Mesendoderm (in vitro differentiated cells): Measurements from ENCODE around the gene SCN9A.

Experiments
- DNase-seq: peaks from one replicate; pipeline ENCODE4 v3.0.0; 2013
- H2AK5ac ChIP-seq: 2 replicates; pipeline ENCODE4 v1.6.1; 2013; ENCODE audit warnings: low read length, inconsistent platforms
- H2BK120ac ChIP-seq: 2 replicates; pipeline ENCODE4 v1.6.1; 2013; ENCODE audit warnings: low read depth, mild to moderate bottlenecking, low read length, moderate library complexity, mixed read lengths
- H2BK15ac ChIP-seq: replicated peaks from 2 replicates; pipeline ENCODE4 v1.6.1; 2013; ENCODE audit warnings: low read depth, mild to moderate bottlenecking, moderate library complexity
- H2BK5ac ChIP-seq: 2 replicates; pipeline ENCODE4 v1.6.1; 2013; ENCODE audit warnings: low read length, inconsistent platforms
- H3K18ac ChIP-seq: 2 replicates; pipeline ENCODE4 v1.6.1; 2013; ENCODE audit warnings: mild to moderate bottlenecking, low read length, mixed read lengths
- H3K23ac ChIP-seq: one replicate; pipeline ENCODE4 v1.6.1; 2013; ENCODE audit warnings: low read length
- H3K27ac ChIP-seq: 2 replicates; pipeline ENCODE4 v1.5.1; 2013; ENCODE audit warnings: low read depth, mild to moderate bottlenecking, inconsistent platforms, low read length, moderate library complexity
- H3K27me3 ChIP-seq: 2 replicates; pipeline ENCODE4 v1.6.1; 2013; ENCODE audit warnings: low read length, control low read depth, mild to moderate bottlenecking, inconsistent platforms; ENCODE audit not compliant: insufficient read depth, poor library complexity
- H3K36me3 ChIP-seq: 2 replicates; pipeline ENCODE4 v1.6.1; 2013; ENCODE audit warnings: low read length, inconsistent platforms; ENCODE audit not compliant: control insufficient read depth, insufficient read depth
- H3K4ac ChIP-seq: one replicate; pipeline ENCODE4 v1.6.1; 2013; ENCODE audit warnings: low read depth, mild to moderate bottlenecking, low read length, moderate library complexity
- H3K4me1 ChIP-seq: 2 replicates; pipeline ENCODE4 v1.6.1; 2013; ENCODE audit warnings: low read depth, low read length, inconsistent platforms; ENCODE audit not compliant: control insufficient read depth
- H3K4me2 ChIP-seq: 2 replicates; pipeline ENCODE4 v1.6.1; 2013; ENCODE audit warnings: low read length
- H3K4me3 ChIP-seq: 2 replicates; pipeline ENCODE4 v1.5.1; 2013; ENCODE audit warnings: mild to moderate bottlenecking, low read length
- H3K56ac ChIP-seq: one replicate; pipeline ENCODE4 v1.6.1; 2013; ENCODE audit warnings: low read length
- H3K79me1 ChIP-seq: 2 replicates; pipeline ENCODE4 v1.6.1; 2013; ENCODE audit warnings: low read length, inconsistent platforms
- H3K79me2 ChIP-seq: 2 replicates; pipeline ENCODE4 v1.6.1; 2013; ENCODE audit warnings: mild to moderate bottlenecking, low read length; ENCODE audit not compliant: control insufficient read depth, insufficient read depth
- H3K9ac ChIP-seq: 2 replicates; pipeline ENCODE4 v1.6.1; 2013; ENCODE audit warnings: low read length, inconsistent platforms
- H4K5ac ChIP-seq: one replicate; pipeline ENCODE4 v1.6.1; 2013; ENCODE audit warnings: low read length
- H4K8ac ChIP-seq: one replicate; pipeline ENCODE4 v1.6.1; 2013; ENCODE audit warnings: low read depth, mild to moderate bottlenecking, control low read depth, low read length, moderate library complexity
- WGBS: extraction: QIAGEN DNeasy Blood & Tissue Kit; methylation state at CpG from one replicate; pipeline ENCODE4 v1.1.7; 2013; ENCODE audit warnings: low lambda C conversion rate, missing lambda C conversion rate; ENCODE audit not compliant: insufficient coverage; ENCODE audit errors: extremely low coverage; 5-methylcytosine and 5-hydroxymethylcytosine counted together

SCN9A gene

GRCh38 chr2:166382448-166382847 lies 6.7 kb upstream of the SCN9A start:
- H3K23ac ChIP-seq, result no peak overlapping the region
- H3K18ac ChIP-seq, result no peak overlapping the region
- H3K36me3 ChIP-seq, result no peaks in the 10 kb centered on the region
- no peaks in the 10 kb centered on the region for H3K27me3 ChIP-seq
- H2BK5ac ChIP-seq, result no peak overlapping the region
- H4K5ac ChIP-seq, result no peak overlapping the region
- no peaks in the 10 kb centered on the region for H3K79me2 ChIP-seq
- WGBS, result no CpG with 5 or more reads among the region's 3 CpGs
- H3K4me2 ChIP-seq, result no peak overlapping the region
- no peak overlapping the region for H3K4me3 ChIP-seq
- no peak overlapping the region for H3K4ac ChIP-seq
- H3K56ac ChIP-seq, result no peak overlapping the region
- H3K27ac ChIP-seq, result no peak overlapping the region
- H2AK5ac ChIP-seq, result no peak overlapping the region
- H2BK15ac ChIP-seq, result no peak overlapping the region
- H3K9ac ChIP-seq, result no peak overlapping the region
- H3K79me1 ChIP-seq, result no peaks in the 10 kb centered on the region
- no peak overlapping the region for H2BK120ac ChIP-seq
- H4K8ac ChIP-seq, result no peak overlapping the region
- DNase-seq, result no peak
- no peaks in the 10 kb centered on the region for H3K4me1 ChIP-seq

DNA sequence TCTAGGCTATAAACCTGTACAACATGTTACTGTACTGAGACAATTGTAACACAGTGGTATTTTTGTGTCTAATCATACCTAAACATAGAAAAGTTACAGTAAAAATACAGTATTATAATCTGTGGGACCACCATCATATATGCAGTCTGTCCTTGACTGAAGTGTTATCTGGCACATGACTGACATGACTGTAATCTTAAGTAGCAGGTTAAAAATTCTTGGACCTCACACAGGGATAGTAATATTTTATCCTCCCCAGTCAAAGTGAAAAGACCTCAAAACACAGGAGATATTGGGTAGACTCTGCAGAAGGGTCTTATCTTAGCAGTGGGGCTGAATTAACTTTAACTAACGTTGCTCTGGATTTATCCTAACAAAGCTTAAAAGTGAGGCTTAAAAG lies 4.9 kb upstream of the SCN9A start:
- no peak for DNase-seq
- H4K8ac ChIP-seq, result no peak overlapping the region
- no peak overlapping the region for H3K4ac ChIP-seq
- no peak overlapping the region for H3K56ac ChIP-seq
- H2BK120ac ChIP-seq, result no peak overlapping the region
- WGBS, result no CpG with 5 or more reads among the region's 1 CpG
- H2BK5ac ChIP-seq, result no peak overlapping the region
- no peak overlapping the region for H3K18ac ChIP-seq
- H3K27me3 ChIP-seq, result no peaks in the 10 kb centered on the region
- H3K79me1 ChIP-seq, result no peaks in the 10 kb centered on the region
- H2BK15ac ChIP-seq, result no peak overlapping the region
- no peak overlapping the region for H3K9ac ChIP-seq
- no peak overlapping the region for H3K4me3 ChIP-seq
- no peak overlapping the region for H2AK5ac ChIP-seq
- no peaks in the 10 kb centered on the region for H3K36me3 ChIP-seq
- H4K5ac ChIP-seq, result no peak overlapping the region
- no peaks in the 10 kb centered on the region for H3K79me2 ChIP-seq
- no peaks in the 10 kb centered on the region for H3K4me1 ChIP-seq
- no peak overlapping the region for H3K4me2 ChIP-seq
- H3K23ac ChIP-seq, result no peak overlapping the region
- H3K27ac ChIP-seq, result no peak overlapping the region

GRCh38 chr2:166376873-166377272 lies 1.1 kb upstream of the SCN9A start:
- H3K79me2 ChIP-seq, result no peaks in the 10 kb centered on the region
- no peak overlapping the region for H2BK15ac ChIP-seq
- H3K27ac ChIP-seq, result no peak overlapping the region
- peak overlapping the region; percentile 10 for H3K4me2 ChIP-seq
- no peak overlapping the region for H3K18ac ChIP-seq
- no peak overlapping the region for H3K4me3 ChIP-seq
- no peaks in the 10 kb centered on the region for H3K27me3 ChIP-seq
- H3K79me1 ChIP-seq, result no peaks in the 10 kb centered on the region
- H2AK5ac ChIP-seq, result no peak overlapping the region
- no peak overlapping the region for H2BK5ac ChIP-seq
- no peak overlapping the region for H2BK120ac ChIP-seq
- no peak overlapping the region for H3K23ac ChIP-seq
- no peak overlapping the region for H3K9ac ChIP-seq
- DNase-seq, result no peak
- no peaks in the 10 kb centered on the region for H3K36me3 ChIP-seq
- H4K5ac ChIP-seq, result no peak overlapping the region
- no CpG with 5 or more reads among the region's 2 CpGs for WGBS
- no peak overlapping the region for H3K4ac ChIP-seq
- H3K4me1 ChIP-seq, result peaks cover 3% of the 10 kb centered on the region
- no peak overlapping the region for H3K56ac ChIP-seq
- no peak overlapping the region for H4K8ac ChIP-seq

DNA sequence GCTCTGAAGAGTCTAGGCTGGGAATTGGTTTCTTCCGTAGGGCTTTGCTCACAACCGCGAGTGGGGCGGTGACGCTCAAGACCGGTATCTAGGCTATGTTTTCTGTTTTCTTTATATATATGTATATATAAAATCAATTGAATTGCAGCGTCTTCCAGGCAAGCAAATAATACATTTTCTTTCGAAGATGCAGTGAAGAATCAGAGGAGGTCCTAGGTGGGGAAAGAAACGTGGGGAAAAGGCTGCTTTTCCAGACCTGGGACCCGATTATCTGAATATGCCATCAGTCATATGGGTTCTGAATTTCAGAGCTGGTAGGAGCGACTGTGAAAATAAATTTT lies 714 bp upstream of the SCN9A start:
- H3K79me2 ChIP-seq, result no peaks in the 10 kb centered on the region
- H3K56ac ChIP-seq, result no peak overlapping the region
- no peak for DNase-seq
- peak overlapping the region; percentile 58 for H3K9ac ChIP-seq
- no peak overlapping the region for H3K23ac ChIP-seq
- no peak overlapping the region for H4K8ac ChIP-seq
- H2BK15ac ChIP-seq, result no peak overlapping the region
- peak overlapping the region; percentile 27 for H3K4me2 ChIP-seq
- H3K4me3 ChIP-seq, result no peak overlapping the region
- H2BK5ac ChIP-seq, result no peak overlapping the region
- no CpG with 5 or more reads among the region's 11 CpGs for WGBS
- H2BK120ac ChIP-seq, result no peak overlapping the region
- H3K4ac ChIP-seq, result no peak overlapping the region
- H3K27me3 ChIP-seq, result no peaks in the 10 kb centered on the region
- H3K79me1 ChIP-seq, result no peaks in the 10 kb centered on the region
- no peak overlapping the region for H4K5ac ChIP-seq
- no peaks in the 10 kb centered on the region for H3K36me3 ChIP-seq
- H3K27ac ChIP-seq, result no peak overlapping the region
- peaks cover 3% of the 10 kb centered on the region for H3K4me1 ChIP-seq
- H2AK5ac ChIP-seq, result no peak overlapping the region
- no peak overlapping the region for H3K18ac ChIP-seq

DNA sequence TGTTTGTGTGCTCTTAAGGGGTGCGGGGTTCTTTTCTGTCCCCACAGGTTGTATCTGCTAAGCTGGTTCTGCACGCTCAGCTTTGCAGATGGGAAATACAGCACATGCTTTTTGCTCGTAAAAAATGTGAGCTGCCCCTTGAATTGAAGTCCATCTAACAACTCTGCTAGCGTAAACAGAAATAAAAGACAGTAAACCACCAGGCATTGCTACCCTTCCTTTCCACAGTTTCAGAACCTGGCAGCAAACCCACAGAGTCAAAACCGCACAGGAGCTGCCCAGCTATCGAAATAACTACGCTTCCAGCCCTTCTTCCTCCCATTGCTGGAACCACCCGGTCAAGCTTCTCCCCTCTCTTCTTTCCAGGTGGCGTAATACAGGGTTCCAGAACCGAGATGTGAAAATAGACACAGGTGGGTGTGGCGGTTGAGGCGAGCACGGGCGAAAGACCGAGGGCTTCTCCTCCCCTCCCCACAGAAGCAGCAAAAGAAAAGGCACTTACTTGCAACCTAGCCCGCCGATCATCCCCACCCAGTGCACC lies 479 bp downstream of the SCN9A start:
- no peak overlapping the region for H3K27ac ChIP-seq
- H3K9ac ChIP-seq, result no peak overlapping the region
- no CpG with 5 or more reads among the region's 17 CpGs for WGBS
- no peak overlapping the region for H2AK5ac ChIP-seq
- peak overlapping the region; percentile 66 for H3K4me2 ChIP-seq
- no peak overlapping the region for H2BK15ac ChIP-seq
- no peaks in the 10 kb centered on the region for H3K79me1 ChIP-seq
- peak overlapping the region; percentile 28 for H3K4me3 ChIP-seq
- no peak overlapping the region for H3K18ac ChIP-seq
- H3K4me1 ChIP-seq, result peaks cover 3% of the 10 kb centered on the region
- H3K56ac ChIP-seq, result no peak overlapping the region
- no peak overlapping the region for H2BK5ac ChIP-seq
- no peak overlapping the region for H4K5ac ChIP-seq
- no peaks in the 10 kb centered on the region for H3K27me3 ChIP-seq
- H3K23ac ChIP-seq, result no peak overlapping the region
- no peak for DNase-seq
- H4K8ac ChIP-seq, result no peak overlapping the region
- H3K79me2 ChIP-seq, result no peaks in the 10 kb centered on the region
- no peak overlapping the region for H2BK120ac ChIP-seq
- no peak overlapping the region for H3K4ac ChIP-seq
- H3K36me3 ChIP-seq, result no peaks in the 10 kb centered on the region

GRCh38 chr2:166373951-166374350 lies 1.8 kb downstream of the SCN9A start:
- no peak overlapping the region for H2BK120ac ChIP-seq

More at GRCh38 chr2:166373951-166374350, 1.8 kb downstream of the SCN9A start:
- Histone ChIP-seq H3K36me3 (no peaks in the 10 kb centered on the region), H3K27ac (no peak overlapping the region), H3K4me1 (peaks cover 3% of the 10 kb centered on the region), H3K9ac (no peak overlapping the region), H3K56ac (no peak overlapping the region), H3K4ac (no peak overlapping the region), H3K23ac (no peak overlapping the region), H3K18ac (no peak overlapping the region), H2BK15ac (no peak overlapping the region), H4K5ac (no peak overlapping the region), H3K79me2 (no peaks in the 10 kb centered on the region), H4K8ac (no peak overlapping the region), H3K4me2 (no peak overlapping the region), H2BK5ac (no peak overlapping the region), H3K4me3 (no peak overlapping the region), H2AK5ac (no peak overlapping the region), H3K27me3 (no peaks in the 10 kb centered on the region), H3K79me1 (no peaks in the 10 kb centered on the region)
- DNase-seq, result peak; percentile 27
